GM12892 (cell line): ENCODE measurements around the gene LIMS2.

ENCODE experiments used
- POLR2A ChIP-seq: IDR thresholded peaks from 2 replicates; pipeline ENCODE4 v1.6.1; 2011; ENCODE audit warnings: low read depth, low read length, control low read depth
- POLR2AphosphoS5 ChIP-seq: IDR thresholded peaks from 2 replicates; pipeline ENCODE4 v1.6.1; 2011; ENCODE audit warnings: low read depth, low read length, control low read depth
- TAF1 ChIP-seq: IDR thresholded peaks from 2 replicates; pipeline ENCODE4 v1.6.1; 2011; ENCODE audit warnings: low read depth, mild to moderate bottlenecking, control low read depth, low read length, borderline replicate concordance

DNA sequence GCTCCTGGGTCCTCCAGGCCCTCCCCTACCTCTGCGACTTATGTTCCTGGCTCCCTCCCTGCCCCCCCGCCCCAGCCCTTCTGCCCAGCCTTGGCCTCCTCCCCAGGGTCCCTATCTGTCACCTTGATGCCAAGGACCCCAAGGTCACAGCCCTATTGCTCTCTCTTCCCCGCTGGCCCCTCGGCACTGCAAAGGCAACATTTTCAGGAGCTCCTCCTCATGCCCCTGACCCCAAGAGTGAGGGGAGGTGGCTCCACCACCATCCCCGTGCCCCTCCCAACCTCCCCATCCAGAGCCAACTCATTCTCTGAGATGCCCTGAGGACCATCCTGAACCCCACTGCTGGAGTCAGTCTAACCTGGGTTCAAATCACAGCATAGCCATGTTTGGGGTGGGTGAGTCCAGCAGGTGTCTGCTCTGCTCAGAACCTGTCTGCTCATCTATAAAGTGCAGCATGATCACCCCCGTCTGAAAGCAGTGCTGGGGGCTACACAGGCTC is 11.7 kb downstream of the LIMS2 start:
- TF ChIP-seq POLR2A (no peak), POLR2AphosphoS5 (no peak), TAF1 (no peak)
